Esophagus muscularis mucosa (tissue), 4 donors: ENCODE measurements around the gene HSFX3.

Source experiments
- EP300 ChIP-seq: sonication (generic); formaldehyde crosslinking; IDR thresholded peaks from one replicate; pipeline ENCODE4 v1.6.1; 2017; ENCODE audit warnings: antibody characterized with exemption
- POLR2A ChIP-seq: fragments of 450-650 bp; IDR thresholded peaks from one replicate; pipeline ENCODE4 v1.6.1; 2017; ENCODE audit warnings: antibody characterized with exemption, moderate library complexity, mild to moderate bottlenecking, low read depth
- POLR2AphosphoS5 ChIP-seq, 2 donors: sonication (generic); formaldehyde crosslinking; IDR thresholded peaks; one replicate each; pipeline ENCODE4 v1.6.1; 2017; ENCODE audit warnings: antibody characterized with exemption in 2 of 2
- TF ChIP-seq, protein P1 (sequence below), 3 experiments: fragments of 200-600 bp in 2 of 3; fragments of 450-650 bp in 1 of 3; sonication (generic) in 2 of 3; IDR thresholded peaks; one replicate each; pipeline ENCODE4 v1.5.1; 2017 to 2019; ENCODE audit warnings: antibody characterized with exemption in 3 of 3, mild to moderate bottlenecking in 2 of 3, moderate library complexity in 1 of 3

DNA sequence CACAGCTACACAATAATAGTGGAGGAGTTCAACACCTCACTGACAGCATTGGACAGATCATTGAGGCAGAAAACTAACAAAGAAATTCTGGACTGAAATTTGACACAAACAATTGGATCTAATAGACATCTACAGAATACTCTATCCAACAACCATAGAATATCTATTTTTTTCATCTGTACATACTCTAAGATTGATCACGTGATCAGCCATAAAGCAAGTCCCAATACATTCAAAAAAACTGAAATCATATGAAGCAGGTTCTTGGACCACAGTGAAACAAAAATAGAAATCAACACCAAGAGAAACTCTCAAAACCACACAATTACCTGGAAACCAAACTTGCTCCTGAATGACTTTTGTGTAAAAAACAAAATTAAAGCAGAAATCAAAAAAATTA, 32.4 kb downstream of the HSFX3 start:
- TF ChIP-seq POLR2A (no peak), EP300 (no peak), POLR2AphosphoS5 (IDR thresholded peaks at IDR 0.05) (no peak)
- TF ChIP-seq, protein P1, sequence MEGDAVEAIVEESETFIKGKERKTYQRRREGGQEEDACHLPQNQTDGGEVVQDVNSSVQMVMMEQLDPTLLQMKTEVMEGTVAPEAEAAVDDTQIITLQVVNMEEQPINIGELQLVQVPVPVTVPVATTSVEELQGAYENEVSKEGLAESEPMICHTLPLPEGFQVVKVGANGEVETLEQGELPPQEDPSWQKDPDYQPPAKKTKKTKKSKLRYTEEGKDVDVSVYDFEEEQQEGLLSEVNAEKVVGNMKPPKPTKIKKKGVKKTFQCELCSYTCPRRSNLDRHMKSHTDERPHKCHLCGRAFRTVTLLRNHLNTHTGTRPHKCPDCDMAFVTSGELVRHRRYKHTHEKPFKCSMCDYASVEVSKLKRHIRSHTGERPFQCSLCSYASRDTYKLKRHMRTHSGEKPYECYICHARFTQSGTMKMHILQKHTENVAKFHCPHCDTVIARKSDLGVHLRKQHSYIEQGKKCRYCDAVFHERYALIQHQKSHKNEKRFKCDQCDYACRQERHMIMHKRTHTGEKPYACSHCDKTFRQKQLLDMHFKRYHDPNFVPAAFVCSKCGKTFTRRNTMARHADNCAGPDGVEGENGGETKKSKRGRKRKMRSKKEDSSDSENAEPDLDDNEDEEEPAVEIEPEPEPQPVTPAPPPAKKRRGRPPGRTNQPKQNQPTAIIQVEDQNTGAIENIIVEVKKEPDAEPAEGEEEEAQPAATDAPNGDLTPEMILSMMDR (IDR thresholded peaks at IDR 0.05) = no peak
